Breast epithelium (tissue), 4 donors: ENCODE data around the gene MAGT1. TPM values are rescaled to one million over a fixed set of nuclear protein-coding genes. Genes with fewer than 3 reads are reported as not detected.
A peak's percentile ranks its signal among the peaks of the same experiment; 100 is the strongest.
"Not testable (repeated sequence)": the region's sequence is repeated elsewhere in the genome, so short reads cannot be mapped to it uniquely, and the experiment has no call there.

Experiments used
- DNase-seq, 2 donors: peaks; one replicate each; pipeline ENCODE4 v3.0.0-alpha.2; 2019; ENCODE audit warnings: low spot score in 2 of 2
- H3K27ac ChIP-seq, 2 donors: fragments of 200-600 bp; sonication (generic) in 1 of 2; one replicate each; pipeline ENCODE4 v1.5.1; 2016 to 2019; ENCODE audit warnings: mild to moderate bottlenecking in 1 of 2
- H3K27me3 ChIP-seq, 2 donors: fragments of 200-600 bp; sonication (generic) in 1 of 2; one replicate each; pipeline versions ENCODE4 v1.5.1 to v1.6.0; 2017 to 2019; ENCODE audit warnings: control low read depth in 1 of 2, mild to moderate bottlenecking in 1 of 2
- H3K36me3 ChIP-seq: fragments of 200-600 bp; one replicate; pipeline ENCODE4 v1.5.1; 2019
- H3K4me1 ChIP-seq, 2 donors: fragments of 200-600 bp; sonication (generic); one replicate each; pipeline ENCODE4 v1.5.1; 2016 to 2019; ENCODE audit warnings: control low read depth in 1 of 2
- H3K4me3 ChIP-seq, 3 donors: fragments of 200-600 bp; sonication (generic); 1 replicate in 2 of 3; 2 replicates in 1 of 3; pipeline ENCODE4 v1.5.1; 2016 to 2019; ENCODE audit warnings: mild to moderate bottlenecking in 3 of 3, moderate library complexity in 2 of 3
- H3K9me3 ChIP-seq, 2 donors: fragments of 200-600 bp; sonication (generic) in 1 of 2; one replicate each; pipeline ENCODE4 v1.5.1; 2016 to 2019; ENCODE audit warnings: control low read depth in 1 of 2
- POLR2A ChIP-seq: fragments of 450-650 bp; IDR thresholded peaks from one replicate; pipeline ENCODE4 v1.6.1; 2016; ENCODE audit warnings: antibody characterized with exemption, mild to moderate bottlenecking, moderate library complexity
- POLR2AphosphoS5 ChIP-seq, 3 donors: sonication (generic); formaldehyde crosslinking; IDR thresholded peaks; one replicate each; pipeline ENCODE4 v1.6.1; 2017; ENCODE audit warnings: antibody characterized with exemption in 3 of 3
- intact Hi-C: fragments of 100-400 bp; cut with DNase I; formaldehyde crosslinking; loops from one replicate; pipeline ENCODE4 v1.15.1; 2023; ENCODE audit warnings: low total_unique reads
- total RNA-seq, 3 donors: library from RNA; depleted of rRNA; stranded (reverse); fragments of >200 nt; gene quantifications; one replicate each; pipeline ENCODE4 v1.1.0, GENCODE V29; 2016
- TF ChIP-seq, protein P1 (sequence below), 3 donors: fragments of 450-650 bp; IDR thresholded peaks; one replicate each; pipeline ENCODE4 v1.5.1; 2016 to 2017; ENCODE audit warnings: antibody characterized with exemption in 3 of 3, mild to moderate bottlenecking in 3 of 3, moderate library complexity in 3 of 3

MAGT1 gene
- total RNA-seq, 3 donors from 2014 or later = 38.4 to 55.9 (median 54.7) TPM

DNA sequence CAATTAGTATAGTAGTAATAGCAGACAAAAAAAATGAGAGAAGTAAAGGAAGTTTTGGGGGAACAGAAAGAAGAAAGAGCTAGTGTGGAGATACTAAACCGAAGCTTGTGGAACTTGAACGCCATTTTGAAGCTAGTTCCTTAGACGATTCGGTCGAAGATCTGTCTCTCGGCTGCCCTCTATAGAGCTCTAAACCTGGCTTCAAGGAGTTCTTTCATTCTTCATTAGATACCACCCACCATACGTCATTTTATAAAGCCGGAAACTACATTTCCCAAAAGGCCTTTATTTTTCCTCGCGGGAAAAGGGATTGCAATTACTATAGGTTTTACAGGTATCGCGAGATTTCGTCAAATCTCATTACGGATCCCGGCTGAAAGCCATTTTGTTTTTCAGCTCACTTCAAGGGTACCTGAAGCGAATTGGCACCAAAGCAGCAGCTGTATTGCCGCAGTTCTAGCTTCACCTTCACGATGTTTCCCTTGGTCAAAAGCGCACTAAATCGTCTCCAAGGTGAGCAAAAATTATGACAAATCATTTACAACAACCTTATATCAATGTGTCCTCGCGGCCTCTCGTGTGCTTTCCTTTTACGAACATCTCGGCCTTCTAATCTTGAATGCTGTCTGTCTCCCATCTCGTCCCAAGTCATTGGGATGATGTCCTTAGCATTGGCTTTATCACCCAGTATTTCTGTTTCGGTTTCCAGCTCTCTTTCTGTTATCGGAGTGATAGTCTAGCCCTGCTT, 4.0 kb upstream of the MAGT1 start, which contains the start of gene COX7B:
COX7B (plus strand) TSS at position 388 of the 748 bp plus-strand sequence; CDS start at position 474, 86 bp downstream.
- TF ChIP-seq, protein P1, sequence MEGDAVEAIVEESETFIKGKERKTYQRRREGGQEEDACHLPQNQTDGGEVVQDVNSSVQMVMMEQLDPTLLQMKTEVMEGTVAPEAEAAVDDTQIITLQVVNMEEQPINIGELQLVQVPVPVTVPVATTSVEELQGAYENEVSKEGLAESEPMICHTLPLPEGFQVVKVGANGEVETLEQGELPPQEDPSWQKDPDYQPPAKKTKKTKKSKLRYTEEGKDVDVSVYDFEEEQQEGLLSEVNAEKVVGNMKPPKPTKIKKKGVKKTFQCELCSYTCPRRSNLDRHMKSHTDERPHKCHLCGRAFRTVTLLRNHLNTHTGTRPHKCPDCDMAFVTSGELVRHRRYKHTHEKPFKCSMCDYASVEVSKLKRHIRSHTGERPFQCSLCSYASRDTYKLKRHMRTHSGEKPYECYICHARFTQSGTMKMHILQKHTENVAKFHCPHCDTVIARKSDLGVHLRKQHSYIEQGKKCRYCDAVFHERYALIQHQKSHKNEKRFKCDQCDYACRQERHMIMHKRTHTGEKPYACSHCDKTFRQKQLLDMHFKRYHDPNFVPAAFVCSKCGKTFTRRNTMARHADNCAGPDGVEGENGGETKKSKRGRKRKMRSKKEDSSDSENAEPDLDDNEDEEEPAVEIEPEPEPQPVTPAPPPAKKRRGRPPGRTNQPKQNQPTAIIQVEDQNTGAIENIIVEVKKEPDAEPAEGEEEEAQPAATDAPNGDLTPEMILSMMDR (IDR thresholded peaks at IDR 0.05) = peak in 2 of 3 donors; percentile 23 to 25
- TF ChIP-seq POLR2AphosphoS5 (IDR thresholded peaks at IDR 0.05) (peak; percentile 44 to 94 (median 84)), POLR2A (peak; percentile 49)
- peak in 1 of 2 donors; percentile 73 for DNase-seq
- H3K4me3 ChIP-seq = peak within 1 kb of the TSS; percentile 52 to 72 (median 57)
- no peaks in the 10 kb centered on the region for H3K36me3 ChIP-seq
- H3K4me1 ChIP-seq = no peaks in the 10 kb centered on the region
- no peaks in the 10 kb centered on the region for H3K27me3 ChIP-seq
- no peaks in the 10 kb centered on the region for H3K9me3 ChIP-seq
- peak within 1 kb of the TSS; percentile 85 to 89 for H3K27ac ChIP-seq
- intact Hi-C loops = no loop called here

DNA sequence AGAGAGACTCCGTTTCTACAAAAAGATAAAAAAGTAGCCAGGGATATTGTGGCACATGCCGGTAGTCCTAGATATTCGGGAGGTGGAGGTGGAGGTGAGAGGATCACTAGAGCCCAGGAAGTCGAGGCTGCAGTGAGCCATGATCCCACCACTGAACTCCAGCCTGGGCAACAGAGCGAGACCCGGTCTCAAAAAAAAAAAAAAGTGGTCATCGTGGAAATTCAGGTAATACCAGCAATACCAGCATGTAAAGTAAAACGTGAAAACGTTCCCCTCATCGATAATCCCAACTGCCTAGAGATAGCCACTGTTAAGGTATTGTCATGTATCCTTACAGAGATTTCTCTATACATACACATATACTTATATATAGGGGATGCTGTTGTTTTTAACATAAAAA, 1.5 kb downstream of the MAGT1 start:
- intact Hi-C loops = no loop called here
- Histone ChIP-seq H3K27ac (no peak overlapping the region), H3K4me1 (no peaks in the 10 kb centered on the region), H3K27me3 (no peaks in the 10 kb centered on the region), H3K4me3 (peak overlapping the region; percentile 64 to 72 (median 64)), H3K9me3 (no peaks in the 10 kb centered on the region), H3K36me3 (no peaks in the 10 kb centered on the region)
- no peak for DNase-seq
- TF ChIP-seq, protein P1 (IDR thresholded peaks at IDR 0.05) = no peak
- TF ChIP-seq POLR2AphosphoS5 (IDR thresholded peaks at IDR 0.05) (no peak), POLR2A (no peak)

DNA sequence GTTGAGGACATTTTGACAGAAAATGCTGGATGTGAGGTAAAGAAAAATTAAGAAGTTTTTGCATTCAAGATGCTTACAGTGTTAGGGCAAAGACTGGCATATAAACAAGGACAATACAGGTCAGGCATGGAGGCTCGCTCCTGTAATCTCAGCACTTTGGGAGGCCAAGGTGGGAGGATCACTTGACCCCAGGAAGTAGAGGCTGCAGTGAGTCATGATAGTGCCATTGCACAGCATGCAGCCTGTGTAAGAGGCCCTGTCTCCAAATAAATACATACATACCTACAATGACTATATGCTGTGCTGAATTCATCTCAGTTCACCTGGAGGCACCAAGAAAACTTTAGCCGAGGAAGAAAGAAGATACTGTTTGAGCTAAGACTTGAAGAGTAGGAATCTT, 2.3 kb downstream of the MAGT1 start:
- DNase-seq = no peak
- H3K27me3 ChIP-seq = no peaks in the 10 kb centered on the region
- intact Hi-C loops = no loop called here

DNA sequence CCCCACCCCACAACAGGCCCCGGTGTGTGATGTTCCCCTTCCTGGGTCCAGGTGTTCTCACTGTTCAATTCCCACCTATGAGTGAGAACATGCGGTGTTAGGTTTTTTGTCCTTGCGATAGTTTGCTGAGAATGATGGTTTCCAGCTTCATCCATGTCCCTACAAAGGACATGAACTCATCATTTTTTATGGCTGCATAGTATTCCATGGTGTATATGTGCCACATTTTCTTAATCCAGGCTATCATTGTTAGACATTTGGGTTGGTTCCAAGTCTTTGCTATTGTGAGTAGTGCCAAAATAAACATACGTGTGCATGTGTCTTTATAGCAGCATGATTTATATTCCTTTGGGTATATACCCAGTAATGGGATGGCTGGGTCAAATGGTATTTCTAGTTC, 13.8 kb downstream of the MAGT1 start:
- intact Hi-C loops, H3K4me1 ChIP-seq, DNase-seq, H3K36me3 ChIP-seq, H3K4me3 ChIP-seq, H3K9me3 ChIP-seq, H3K27me3 ChIP-seq, H3K27ac ChIP-seq: not testable (repeated sequence)

More for the DNA sequence above, 2.3 kb downstream of the MAGT1 start:
- H3K4me3 ChIP-seq = no peak overlapping the region
- no peaks in the 10 kb centered on the region for H3K4me1 ChIP-seq
- no peak overlapping the region for H3K27ac ChIP-seq
- no peaks in the 10 kb centered on the region for H3K9me3 ChIP-seq
- TF ChIP-seq POLR2A (no peak), POLR2AphosphoS5 (IDR thresholded peaks at IDR 0.05) (no peak)
- TF ChIP-seq, protein P1 (IDR thresholded peaks at IDR 0.05) = no peak
- no peaks in the 10 kb centered on the region for H3K36me3 ChIP-seq

DNA sequence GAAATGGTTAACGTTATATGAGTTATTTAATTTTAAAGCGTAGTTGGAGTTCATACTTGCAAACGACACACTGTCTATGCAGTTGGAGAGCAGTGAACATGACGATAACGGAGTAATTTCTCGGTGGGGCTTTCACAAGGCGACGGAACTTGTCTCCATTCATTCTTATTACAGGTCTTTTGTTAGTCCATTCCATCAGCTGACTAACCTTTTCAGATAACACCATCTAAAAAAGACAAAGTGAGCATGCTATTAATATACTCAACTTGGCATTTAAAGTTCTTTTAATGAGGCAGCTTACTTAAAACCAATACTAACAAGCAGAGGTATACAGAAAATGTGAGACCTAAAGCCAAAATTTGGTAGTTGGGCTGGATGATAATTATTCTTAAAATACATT, 19.9 kb downstream of the MAGT1 start:
- Histone ChIP-seq H3K36me3 (no peaks in the 10 kb centered on the region), H3K4me3 (no peak overlapping the region), H3K9me3 (no peaks in the 10 kb centered on the region), H3K27ac (no peak overlapping the region), H3K4me1 (no peaks in the 10 kb centered on the region), H3K27me3 (no peaks in the 10 kb centered on the region)
- intact Hi-C loops = no loop called here
- TF ChIP-seq, protein P1 (IDR thresholded peaks at IDR 0.05) = no peak
- TF ChIP-seq POLR2AphosphoS5 (IDR thresholded peaks at IDR 0.05) = no peak
- TF ChIP-seq POLR2A = no peak
- no peak for DNase-seq

DNA sequence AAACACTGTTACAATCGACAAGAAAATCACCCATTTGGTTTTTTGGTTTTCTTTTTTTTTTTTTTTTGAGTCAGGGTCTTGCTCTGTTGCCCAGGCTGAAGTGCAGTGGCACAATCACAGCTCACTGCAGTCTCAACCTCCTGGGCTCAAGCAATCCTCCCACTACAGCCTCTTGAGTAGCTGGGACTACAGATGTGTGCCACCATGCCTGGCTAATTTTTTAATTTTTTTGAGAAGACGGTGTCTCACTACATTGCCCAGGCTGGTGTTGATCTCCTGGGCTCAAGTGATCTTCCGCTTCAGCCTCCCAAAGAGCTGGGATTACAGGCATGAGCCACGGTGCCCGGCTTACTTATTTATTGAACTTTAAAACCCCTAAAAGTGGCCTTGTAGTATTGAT, 63.7 kb downstream of the MAGT1 start:
- DNase-seq, H3K4me1 ChIP-seq, H3K36me3 ChIP-seq, H3K27ac ChIP-seq, H3K9me3 ChIP-seq, H3K27me3 ChIP-seq, H3K4me3 ChIP-seq, intact Hi-C loops: not testable (repeated sequence)

DNA sequence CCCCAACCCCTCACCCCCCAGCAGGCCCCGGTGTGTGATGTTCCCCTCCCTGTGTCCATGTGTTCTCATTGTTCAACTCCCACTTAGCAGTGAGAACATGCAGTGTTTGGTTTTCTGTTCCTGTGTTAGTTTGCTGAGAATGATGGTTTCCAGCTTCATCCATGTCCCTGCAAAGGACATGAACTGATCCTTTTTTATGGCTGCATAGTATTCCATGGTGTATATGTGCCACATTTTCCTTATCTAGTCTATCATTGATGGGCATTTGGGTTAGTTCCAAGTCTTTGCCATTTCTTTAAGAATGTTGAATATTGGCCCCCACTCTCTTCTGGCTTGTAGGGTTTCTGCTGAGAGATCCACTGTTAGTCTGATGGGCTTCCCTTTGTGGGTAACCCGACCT, 73.2 kb downstream of the MAGT1 start:
- H3K27me3 ChIP-seq, H3K4me1 ChIP-seq, H3K36me3 ChIP-seq, H3K9me3 ChIP-seq, H3K27ac ChIP-seq, DNase-seq, intact Hi-C loops, H3K4me3 ChIP-seq: not testable (repeated sequence)
